Ovary (tissue), 3 donors: ENCODE results near the gene UBE2B.

Experiments
- CTCF ChIP-seq, 3 donors: fragments of 450-650 bp in 2 of 3; fragments of 200-600 bp in 1 of 3; IDR thresholded peaks; one replicate each; pipeline versions ENCODE4 v1.5.1 to v1.8.0; 2016 to 2022; ENCODE audit warnings: antibody characterized with exemption in 3 of 3, mild to moderate bottlenecking in 1 of 3
- EP300 ChIP-seq: sonication (generic); formaldehyde crosslinking; IDR thresholded peaks from one replicate; pipeline ENCODE4 v1.6.1; 2017; ENCODE audit warnings: antibody characterized with exemption
- POLR2A ChIP-seq: fragments of 450-650 bp; IDR thresholded peaks from one replicate; pipeline ENCODE4 v1.6.1; 2017; ENCODE audit warnings: antibody characterized with exemption, mild to moderate bottlenecking, moderate library complexity
- donor health status: DM: no; HTN: no; CAD: no.

DNA sequence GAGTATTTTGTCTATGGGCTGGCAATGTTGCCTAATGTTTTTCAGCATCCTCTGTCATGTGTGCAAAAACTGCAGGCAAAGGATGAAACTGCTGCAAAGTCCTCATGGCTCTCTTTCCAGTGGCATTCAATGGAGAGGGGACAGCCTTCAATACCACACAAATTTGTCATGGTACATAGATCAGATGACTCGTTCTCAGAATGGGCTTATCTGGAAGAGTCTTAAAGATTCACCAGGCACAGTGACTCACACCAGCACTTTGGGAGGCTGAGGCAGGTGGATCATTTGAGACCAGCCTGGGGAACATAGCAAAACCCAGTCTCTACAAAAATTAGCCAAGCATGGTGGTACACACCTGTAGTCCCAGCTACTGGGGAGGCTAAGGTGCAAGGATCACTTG is 35.0 kb downstream of the UBE2B start:
- no peak for TF ChIP-seq CTCF (IDR thresholded peaks at IDR 0.05)
- TF ChIP-seq POLR2A = no peak
- TF ChIP-seq EP300 = no peak
